Thymus (tissue), 11 donors: ENCODE measurements around the gene ELF2. TPM values are rescaled to one million over a fixed set of nuclear protein-coding genes. Genes with fewer than 3 reads are reported as not detected.
"Not testable (repeated sequence)": the region's sequence is repeated elsewhere in the genome, so short reads cannot be mapped to it uniquely, and the experiment has no call there.

Source experiments
- DNase-seq, 9 donors: peaks; one replicate each; pipeline ENCODE4 v3.0.0-alpha.2; 2013; ENCODE audit warnings: low spot score in 9 of 9, low read depth in 6 of 9, missing footprints in 1 of 9
- H3K27ac ChIP-seq, 2 donors: one replicate each; pipeline ENCODE4 v1.5.1; 2013; ENCODE audit warnings: control low read depth in 1 of 2, low read depth in 1 of 2, low read length in 1 of 2, mild to moderate bottlenecking in 1 of 2, moderate library complexity in 1 of 2
- H3K27me3 ChIP-seq, 2 donors: one replicate each; pipeline ENCODE4 v1.5.1; 2013; ENCODE audit warnings: low read length in 1 of 2; ENCODE audit not compliant: control insufficient read depth in 2 of 2, insufficient read depth in 1 of 2
- H3K36me3 ChIP-seq, 2 donors: one replicate each; pipeline ENCODE4 v1.5.1; 2013; ENCODE audit warnings: low read length in 1 of 2, mild to moderate bottlenecking in 1 of 2, moderate library complexity in 1 of 2; ENCODE audit not compliant: control insufficient read depth in 2 of 2, insufficient read depth in 2 of 2
- H3K4me1 ChIP-seq, 2 donors: one replicate each; pipeline ENCODE4 v1.5.1; 2013; ENCODE audit warnings: low read length in 2 of 2; ENCODE audit not compliant: control insufficient read depth in 2 of 2, insufficient read depth in 2 of 2
- H3K4me3 ChIP-seq, 2 donors: one replicate each; pipeline ENCODE4 v1.5.1; 2013; ENCODE audit warnings: low read length in 2 of 2, control low read depth in 1 of 2, mild to moderate bottlenecking in 1 of 2
- H3K9me3 ChIP-seq, 2 donors: one replicate each; pipeline ENCODE4 v1.5.1; 2013; ENCODE audit warnings: low read length in 1 of 2, mild to moderate bottlenecking in 1 of 2; ENCODE audit not compliant: control insufficient read depth in 2 of 2, insufficient read depth in 1 of 2
- WGBS: extraction: QIAGEN DNeasy Blood & Tissue Kit; methylation state at CpG from one replicate; pipeline ENCODE4 v1.1.7; 2013; 5-methylcytosine and 5-hydroxymethylcytosine counted together
- polyA plus RNA-seq: library from polyadenylated mRNA; stranded (reverse); fragments of 200-250 nt; gene quantifications from one replicate; pipeline ENCODE4 v1.2.3, GENCODE V29; 2013
- total RNA-seq: library from RNA; stranded (reverse); fragments of 120-200 nt; gene quantifications from one replicate; pipeline ENCODE4 v1.2.4, GENCODE V29; 2013
- donor health status: healthy.

ELF2 gene
- total and polyA plus RNA-seq, 2 donors = 32.6 to 50.8 TPM

- DNase-seq = peak in 6 of 9 donors; percentile 42 to 87 (median 72)
- no peaks in the 10 kb centered on the region for H3K4me1 ChIP-seq
Observed at GRCh38 chr4:139083607-139083955, 93.4 kb downstream of the ELF2 start.

GRCh38 chr4:139082750-139083606 lies 94.0 kb downstream of the ELF2 start:
- Histone ChIP-seq H3K4me3 (peak overlapping the region; percentile 58 to 95), H3K36me3 (peaks cover 0 to 2% of the 10 kb centered on the region in 2 donors), H3K27me3 (no peaks in the 10 kb centered on the region), H3K9me3 (no peaks in the 10 kb centered on the region), H3K27ac (peak overlapping the region; percentile 90 to 99), H3K4me1 (no peaks in the 10 kb centered on the region)
- under 1% methylated on average over 38 of the region's 38 CpGs for WGBS
- DNase-seq = peak; percentile 84 to 98 (median 92)

More at GRCh38 chr4:139083607-139083955, 93.4 kb downstream of the ELF2 start:
- H3K27me3 ChIP-seq = no peaks in the 10 kb centered on the region
- H3K27ac ChIP-seq = peak overlapping the region; percentile 90 to 99
- H3K36me3 ChIP-seq = peaks cover 0 to 2% of the 10 kb centered on the region in 2 donors
- under 1% methylated on average over 34 of the region's 34 CpGs for WGBS
- peak overlapping the region; percentile 58 to 95 for H3K4me3 ChIP-seq
- H3K9me3 ChIP-seq = no peaks in the 10 kb centered on the region

DNA sequence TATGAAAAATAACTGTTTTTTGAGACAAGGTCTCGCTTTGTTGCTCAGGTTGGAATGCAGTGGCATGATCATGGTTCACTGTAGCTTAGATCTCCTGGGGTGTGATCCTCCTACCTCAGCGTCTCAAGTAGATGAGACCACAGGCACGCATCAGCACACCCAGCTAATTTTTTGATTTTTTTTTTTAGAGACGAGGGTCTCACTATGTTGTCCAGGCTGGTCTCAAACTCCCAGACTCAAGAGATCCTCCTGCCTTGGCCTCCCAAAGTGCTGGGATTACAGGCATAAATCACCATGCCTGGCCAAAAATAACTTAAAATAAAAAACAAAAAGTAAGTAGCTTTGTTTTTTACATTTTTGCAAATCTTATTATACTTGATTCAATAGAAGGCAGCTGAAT lies 98.1 kb downstream of the ELF2 start:
- Histone ChIP-seq H3K36me3 (peaks cover 5 to 7% of the 10 kb centered on the region in 2 donors), H3K27ac (no peak overlapping the region), H3K27me3 (no peaks in the 10 kb centered on the region), H3K4me3 (no peak overlapping the region), H3K4me1 (no peaks in the 10 kb centered on the region), H3K9me3 (no peaks in the 10 kb centered on the region)
- no peak for DNase-seq
- 93% methylated on average over 4 of the region's 4 CpGs for WGBS

GRCh38 chr4:139077567-139078355 lies 99.3 kb downstream of the ELF2 start:
- WGBS = 94% methylated on average over 1 of the region's 1 CpG
- no peak for DNase-seq
- Histone ChIP-seq H3K36me3 (peaks cover 7 to 14% of the 10 kb centered on the region in 2 donors), H3K27me3 (no peaks in the 10 kb centered on the region), H3K4me3 (no peak overlapping the region), H3K4me1 (no peaks in the 10 kb centered on the region), H3K9me3 (no peaks in the 10 kb centered on the region), H3K27ac (no peak overlapping the region)

DNA sequence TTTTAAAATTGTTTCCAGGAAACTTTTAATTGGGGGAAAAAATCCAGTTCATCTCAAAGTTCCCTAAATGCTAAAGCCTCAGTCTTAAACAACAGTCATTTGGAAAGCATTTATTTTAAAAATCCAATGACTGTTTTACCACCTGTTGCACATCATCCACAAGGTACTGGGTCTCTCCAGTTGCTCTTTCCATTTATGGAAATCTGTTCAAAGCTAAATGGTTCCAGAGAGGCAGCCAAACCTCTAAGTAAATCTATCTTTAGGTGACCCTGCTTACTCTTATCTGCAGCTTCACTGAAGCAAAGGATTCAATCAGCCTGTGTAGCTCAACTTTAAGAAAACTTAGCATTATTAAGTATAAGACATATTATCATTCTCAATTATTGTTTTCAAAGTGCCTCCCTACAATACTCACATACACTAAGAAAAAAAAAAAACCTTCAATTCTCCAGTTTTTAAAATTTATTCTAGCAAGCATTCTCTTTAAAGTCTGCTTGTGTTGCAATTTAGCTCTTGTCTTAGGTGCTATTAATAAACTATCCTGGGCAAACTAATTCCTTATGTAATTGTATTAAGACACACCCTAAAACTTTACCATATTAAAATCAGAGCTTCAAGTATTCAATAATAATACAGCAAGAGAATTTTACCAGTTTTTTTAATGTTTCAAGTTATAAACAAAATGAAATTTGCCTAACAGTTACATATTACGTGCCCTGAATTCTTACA lies 100.8 kb downstream of the ELF2 start:
- Histone ChIP-seq H3K4me1 (no peaks in the 10 kb centered on the region), H3K9me3 (no peaks in the 10 kb centered on the region), H3K27me3 (no peaks in the 10 kb centered on the region), H3K27ac (no peak overlapping the region), H3K36me3 (peaks cover 14 to 24% of the 10 kb centered on the region in 2 donors), H3K4me3 (no peak overlapping the region)
- WGBS = 97% methylated on average over 1 of the region's 1 CpG
- no peak for DNase-seq

DNA sequence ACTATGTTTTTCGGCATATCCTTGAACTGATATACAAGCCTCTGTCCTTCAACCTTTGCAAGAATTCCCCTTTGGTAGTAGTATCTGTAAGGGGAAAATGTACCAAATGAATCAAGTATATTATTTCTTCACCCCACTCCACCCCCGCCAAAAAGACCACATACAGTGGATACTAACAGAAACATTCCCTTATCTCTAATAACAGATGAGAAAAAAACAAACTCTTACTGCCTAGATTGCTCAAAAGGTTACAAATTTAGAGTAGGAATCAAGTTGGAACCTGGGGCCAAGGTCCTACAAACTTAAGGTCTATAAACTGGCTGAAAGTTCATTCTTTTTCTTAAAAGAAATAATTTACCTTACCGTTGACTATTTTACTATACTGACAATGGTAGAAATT lies 116.4 kb downstream of the ELF2 start:
- 99% methylated on average over 3 of the region's 3 CpGs for WGBS

DNA sequence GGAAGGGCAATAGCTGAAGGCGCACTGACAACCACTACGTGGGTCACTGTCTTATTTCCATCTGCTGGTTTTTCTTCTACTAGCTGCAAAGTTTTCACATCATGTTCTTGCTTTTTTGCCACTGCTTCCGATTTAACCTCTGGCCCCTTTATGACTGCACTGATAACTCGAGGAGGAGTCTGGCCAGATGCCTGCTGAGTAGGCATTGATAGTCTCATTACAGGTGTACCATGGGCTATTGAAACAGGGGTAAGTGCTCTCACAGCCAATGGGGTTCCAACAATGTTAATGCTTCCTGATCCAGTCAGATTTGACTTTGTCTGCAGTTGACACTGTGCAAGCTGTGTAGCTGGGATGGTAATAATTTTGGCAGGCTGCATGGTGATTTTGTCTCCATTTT lies 118.0 kb downstream of the ELF2 start:
- H3K4me3 ChIP-seq, H3K27me3 ChIP-seq, DNase-seq, H3K27ac ChIP-seq, H3K9me3 ChIP-seq, H3K4me1 ChIP-seq: not testable (repeated sequence)
- H3K36me3 ChIP-seq = peaks cover 24 to 78% of the 10 kb centered on the region in 2 donors
- 97% methylated on average over 4 of the region's 4 CpGs for WGBS

More for the DNA sequence above, 116.4 kb downstream of the ELF2 start:
- no peaks in the 10 kb centered on the region for H3K27me3 ChIP-seq
- no peak overlapping the region for H3K27ac ChIP-seq
- H3K4me1 ChIP-seq = no peaks in the 10 kb centered on the region
- no peaks in the 10 kb centered on the region for H3K9me3 ChIP-seq
- no peak for DNase-seq
- no peak overlapping the region for H3K4me3 ChIP-seq
- peaks cover 30 to 76% of the 10 kb centered on the region in 2 donors for H3K36me3 ChIP-seq

DNA sequence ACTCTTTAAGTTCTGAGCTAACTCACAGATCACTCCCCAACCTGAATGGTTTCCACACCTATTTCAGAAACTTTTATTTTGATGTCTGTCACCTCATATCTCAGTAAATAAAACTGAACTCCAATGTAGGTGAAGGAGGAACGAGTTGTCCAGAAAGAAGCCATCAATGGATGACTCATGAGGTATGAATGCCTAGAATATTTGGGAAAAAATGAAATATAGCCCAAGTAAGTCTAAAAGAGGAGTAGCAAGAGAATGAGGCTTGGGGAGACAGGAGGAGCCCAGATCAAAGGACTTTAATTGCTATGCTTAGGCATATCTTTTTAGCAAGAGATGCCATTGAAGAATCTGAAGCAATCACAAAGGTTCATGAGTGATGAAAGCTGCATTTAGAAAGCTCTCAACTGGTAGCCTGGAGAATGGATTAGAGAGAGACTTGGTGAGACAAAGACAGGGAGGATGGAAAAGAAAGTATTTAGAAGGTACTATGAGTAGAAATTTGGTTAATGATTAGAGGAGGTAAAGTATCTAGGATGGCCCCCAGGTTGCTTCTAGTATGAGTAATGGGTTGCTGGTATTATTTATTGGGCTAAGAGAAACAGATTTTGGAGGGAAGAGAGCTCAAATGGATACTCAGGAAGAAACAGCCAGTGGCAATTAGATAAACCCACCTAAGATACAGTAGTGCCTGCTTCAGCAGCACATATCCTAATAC lies 122.1 kb downstream of the ELF2 start:
- Histone ChIP-seq H3K4me3 (no peak overlapping the region), H3K9me3 (no peaks in the 10 kb centered on the region), H3K36me3 (peaks cover 18 to 70% of the 10 kb centered on the region in 2 donors), H3K4me1 (no peaks in the 10 kb centered on the region), H3K27me3 (no peaks in the 10 kb centered on the region), H3K27ac (no peak overlapping the region)
- 93% methylated on average over 1 of the region's 1 CpG for WGBS
- no peak for DNase-seq
